Activated CD8-positive, alpha-beta memory T cell treated with anti-CD3 and anti-CD28 coated beads, Interleukin-2, amount 50 U/mL, for 1 hour (primary cell): ENCODE results near the gene NT5C2.
A peak's percentile ranks its signal among the peaks of the same experiment; 100 is the strongest.
"Not testable (repeated sequence)": the region's sequence is repeated elsewhere in the genome, so short reads cannot be mapped to it uniquely, and the experiment has no call there.

Experiments
- DNase-seq: peaks from one replicate; pipeline ENCODE4 v3.0.0-alpha.2; 2020; ENCODE audit errors: extremely low read depth

NT5C2 gene

GRCh38 chr10:103199488-103199887, 6.4 kb upstream of the NT5C2 start:
- DNase-seq, result no peak

- DNase-seq, result no peak
Measured at GRCh38 chr10:103198648-103199047, 5.6 kb upstream of the NT5C2 start.

- DNase-seq, result no peak
Measured at GRCh38 chr10:103197903-103198302, 4.8 kb upstream of the NT5C2 start.

- no peak for DNase-seq
Measured at GRCh38 chr10:103197174-103197573, 4.1 kb upstream of the NT5C2 start.

GRCh38 chr10:103196516-103196915, 3.4 kb upstream of the NT5C2 start:
- DNase-seq, result no peak

- DNase-seq, result no peak
Measured at GRCh38 chr10:103193820-103194529, 903 bp upstream of the NT5C2 start.

- DNase-seq, result peak; percentile 12
Measured at GRCh38 chr10:103192451-103193106, 493 bp downstream of the NT5C2 start.

- DNase-seq, result no peak
Measured at GRCh38 chr10:103192089-103192450, 1.0 kb downstream of the NT5C2 start.

- DNase-seq, result not testable (repeated sequence)
Measured at GRCh38 chr10:103191198-103191597, 1.9 kb downstream of the NT5C2 start.

GRCh38 chr10:103188853-103189252, 4.2 kb downstream of the NT5C2 start:
- DNase-seq, result no peak

GRCh38 chr10:103186128-103186527, 6.9 kb downstream of the NT5C2 start:
- DNase-seq, result no peak

- DNase-seq, result no peak
Measured at GRCh38 chr10:103184615-103185014, 8.5 kb downstream of the NT5C2 start.

GRCh38 chr10:103183991-103184451, 9.1 kb downstream of the NT5C2 start:
- not testable (repeated sequence) for DNase-seq

- no peak for DNase-seq
Measured at GRCh38 chr10:103181244-103181643, 11.8 kb downstream of the NT5C2 start.

- no peak for DNase-seq
Measured at GRCh38 chr10:103180491-103180890, 12.6 kb downstream of the NT5C2 start.

- no peak for DNase-seq
Measured at GRCh38 chr10:103177123-103177522, 15.9 kb downstream of the NT5C2 start.

GRCh38 chr10:103175580-103176285, 17.3 kb downstream of the NT5C2 start:
- no peak for DNase-seq

GRCh38 chr10:103174324-103174723, 18.7 kb downstream of the NT5C2 start:
- DNase-seq, result not testable (repeated sequence)

- no peak for DNase-seq
Measured at GRCh38 chr10:103171278-103171677, 21.8 kb downstream of the NT5C2 start.

GRCh38 chr10:103168438-103168837, 24.6 kb downstream of the NT5C2 start:
- DNase-seq, result no peak

GRCh38 chr10:103167554-103167953, 25.5 kb downstream of the NT5C2 start:
- DNase-seq, result not testable (repeated sequence)

GRCh38 chr10:103166523-103166922, 26.5 kb downstream of the NT5C2 start:
- no peak for DNase-seq
